HEK293 (cell line): ENCODE results near the gene PSMD9.
A peak's percentile ranks its signal among the peaks of the same experiment; 100 is the strongest.

Source experiments
- KLF10 ChIP-seq: fragments of 450-650 bp; IDR thresholded peaks from 2 replicates; pipeline ENCODE4 v1.5.1; 2018; ENCODE audit warnings: missing biosample characterization, mild to moderate bottlenecking, missing genetic modification characterization
- KLF8 ChIP-seq: fragments of 450-650 bp; formaldehyde crosslinking; IDR thresholded peaks from 2 replicates; pipeline ENCODE4 v1.5.1; 2016; ENCODE audit warnings: missing biosample characterization, missing genetic modification characterization
- MYNN ChIP-seq: fragments of 450-650 bp; formaldehyde crosslinking; IDR thresholded peaks from 2 replicates; pipeline ENCODE4 v1.5.1; 2016; ENCODE audit warnings: missing biosample characterization, missing genetic modification characterization, borderline replicate concordance
- PRDM1 ChIP-seq: fragments of 450-650 bp; formaldehyde crosslinking; IDR thresholded peaks from 2 replicates; pipeline ENCODE4; 2016; ENCODE audit warnings: missing biosample characterization, missing genetic modification characterization
- PRDM4 ChIP-seq: fragments of 450-650 bp; formaldehyde crosslinking; IDR thresholded peaks from 2 replicates; pipeline ENCODE4 v1.5.1; 2017; ENCODE audit warnings: missing biosample characterization, missing genetic modification characterization
- SETDB1 ChIP-seq: IDR thresholded peaks from one replicate; pipeline ENCODE4 v1.6.1; 2017; ENCODE audit warnings: mild to moderate bottlenecking, low read length, moderate library complexity, mixed read lengths; ENCODE audit not compliant: insufficient read length
- SP3 ChIP-seq: fragments of 450-650 bp; formaldehyde crosslinking; IDR thresholded peaks from 2 replicates; pipeline ENCODE4 v1.5.1; 2016; ENCODE audit warnings: missing biosample characterization, missing genetic modification characterization
- SP7 ChIP-seq: fragments of 450-650 bp; formaldehyde crosslinking; IDR thresholded peaks from 2 replicates; pipeline ENCODE4 v1.5.1; 2016; ENCODE audit warnings: missing biosample characterization, missing genetic modification characterization
- YY2 ChIP-seq: fragments of 450-650 bp; formaldehyde crosslinking; IDR thresholded peaks from 2 replicates; pipeline ENCODE4 v1.5.1; 2016; ENCODE audit warnings: missing biosample characterization, missing genetic modification characterization
- ZBTB10 ChIP-seq: fragments of 450-650 bp; formaldehyde crosslinking; IDR thresholded peaks from 2 replicates; pipeline ENCODE4 v1.5.1; 2016; ENCODE audit warnings: missing biosample characterization, missing genetic modification characterization
- ZBTB8A ChIP-seq: fragments of 450-650 bp; formaldehyde crosslinking; IDR thresholded peaks from 2 replicates; pipeline ENCODE4 v1.5.1; 2016; ENCODE audit warnings: missing biosample characterization, missing genetic modification characterization
- ZFP69B ChIP-seq: fragments of 450-650 bp; formaldehyde crosslinking; IDR thresholded peaks from 2 replicates; pipeline ENCODE4 v1.5.1; 2016; ENCODE audit warnings: missing biosample characterization, missing genetic modification characterization
- ZNF114 ChIP-seq: fragments of 450-650 bp; formaldehyde crosslinking; IDR thresholded peaks from 2 replicates; pipeline ENCODE4 v1.5.0; 2017; ENCODE audit warnings: missing biosample characterization, missing genetic modification characterization
- ZNF155 ChIP-seq: fragments of 450-650 bp; formaldehyde crosslinking; IDR thresholded peaks from 2 replicates; pipeline ENCODE4 v1.5.1; 2016; ENCODE audit warnings: missing biosample characterization, missing genetic modification characterization
- ZNF24 ChIP-seq: fragments of 450-650 bp; formaldehyde crosslinking; IDR thresholded peaks from 2 replicates; pipeline ENCODE4 v1.5.1; 2016; ENCODE audit warnings: missing biosample characterization, missing genetic modification characterization
- ZNF366 ChIP-seq: fragments of 450-650 bp; formaldehyde crosslinking; conservative IDR thresholded peaks from 2 replicates; pipeline ENCODE4 v1.5.1; 2016; ENCODE audit warnings: missing biosample characterization, missing genetic modification characterization
- ZNF488 ChIP-seq: fragments of 450-650 bp; formaldehyde crosslinking; IDR thresholded peaks from 2 replicates; pipeline ENCODE4 v1.5.1; 2016; ENCODE audit warnings: missing biosample characterization, missing genetic modification characterization
- ZNF501 ChIP-seq: fragments of 450-650 bp; formaldehyde crosslinking; IDR thresholded peaks from 2 replicates; pipeline ENCODE4 v1.5.1; 2016; ENCODE audit warnings: missing biosample characterization, missing genetic modification characterization
- ZNF561 ChIP-seq: fragments of 450-650 bp; IDR thresholded peaks from 2 replicates; pipeline ENCODE4 v1.5.1; 2018; ENCODE audit warnings: missing biosample characterization, missing genetic modification characterization, borderline replicate concordance
- ZNF677 ChIP-seq: fragments of 450-650 bp; IDR thresholded peaks from 2 replicates; pipeline ENCODE4 v1.5.0; 2018; ENCODE audit warnings: missing biosample characterization, mild to moderate bottlenecking, missing genetic modification characterization, moderate library complexity
- ZNF707 ChIP-seq: fragments of 450-650 bp; formaldehyde crosslinking; IDR thresholded peaks from 2 replicates; pipeline ENCODE4 v1.5.1; 2016; ENCODE audit warnings: missing biosample characterization, missing genetic modification characterization
- ZNF791 ChIP-seq: fragments of 450-650 bp; formaldehyde crosslinking; IDR thresholded peaks from 2 replicates; pipeline ENCODE4 v1.5.1; 2016; ENCODE audit warnings: missing biosample characterization, missing genetic modification characterization
- ZNF830 ChIP-seq: fragments of 450-650 bp; IDR thresholded peaks from 2 replicates; pipeline ENCODE4 v1.5.0; 2018; ENCODE audit warnings: missing biosample characterization, missing genetic modification characterization, low read depth, mild to moderate bottlenecking, moderate library complexity
- TF ChIP-seq, protein P1 (sequence below): fragments of 450-650 bp; formaldehyde crosslinking; IDR thresholded peaks from 2 replicates; pipeline ENCODE4 v1.5.1; 2016; ENCODE audit warnings: missing biosample characterization, missing genetic modification characterization
- TF ChIP-seq, protein P2 (sequence below): fragments of 450-650 bp; formaldehyde crosslinking; conservative IDR thresholded peaks from 2 replicates; pipeline ENCODE4 v1.5.1; 2016; ENCODE audit warnings: low read depth, missing biosample characterization, missing genetic modification characterization

Gene PSMD9

GRCh38 chr12:121888478-121889273 is at the start of gene PSMD9 (continued):
- TF ChIP-seq SP3 (tag by site-specific recombination): peak; percentile 98
- no peak for TF ChIP-seq ZNF488 (tag by site-specific recombination)
- peak; percentile 97 for TF ChIP-seq ZBTB8A
- peak; percentile 84 for TF ChIP-seq YY2
- TF ChIP-seq ZNF791 (tag by site-specific recombination): no peak
- TF ChIP-seq PRDM4 (tag by site-specific recombination): no peak
- TF ChIP-seq, protein P1, sequence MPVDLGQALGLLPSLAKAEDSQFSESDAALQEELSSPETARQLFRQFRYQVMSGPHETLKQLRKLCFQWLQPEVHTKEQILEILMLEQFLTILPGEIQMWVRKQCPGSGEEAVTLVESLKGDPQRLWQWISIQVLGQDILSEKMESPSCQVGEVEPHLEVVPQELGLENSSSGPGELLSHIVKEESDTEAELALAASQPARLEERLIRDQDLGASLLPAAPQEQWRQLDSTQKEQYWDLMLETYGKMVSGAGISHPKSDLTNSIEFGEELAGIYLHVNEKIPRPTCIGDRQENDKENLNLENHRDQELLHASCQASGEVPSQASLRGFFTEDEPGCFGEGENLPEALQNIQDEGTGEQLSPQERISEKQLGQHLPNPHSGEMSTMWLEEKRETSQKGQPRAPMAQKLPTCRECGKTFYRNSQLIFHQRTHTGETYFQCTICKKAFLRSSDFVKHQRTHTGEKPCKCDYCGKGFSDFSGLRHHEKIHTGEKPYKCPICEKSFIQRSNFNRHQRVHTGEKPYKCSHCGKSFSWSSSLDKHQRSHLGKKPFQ (tag by site-specific recombination): peak; percentile 89; the same call in 1 of the 2 replicates
- TF ChIP-seq ZFP69B (tag by site-specific recombination): 0 out of 2 replicates have a peak, but pooled peaks have one; percentile 49
- TF ChIP-seq KLF10 (tag by site-specific recombination): peak; percentile 64
- no peak for TF ChIP-seq ZNF155 (tag by site-specific recombination)
- no peak for TF ChIP-seq ZNF677 (tag by site-specific recombination)
- peak; percentile 84 for TF ChIP-seq SETDB1
- peak; percentile 76 for TF ChIP-seq ZNF366
- TF ChIP-seq KLF8 (tag by site-specific recombination): peak; percentile 100
- TF ChIP-seq MYNN (tag by site-specific recombination): peak; percentile 15; the same call in 1 of the 2 replicates
- TF ChIP-seq, protein P2, sequence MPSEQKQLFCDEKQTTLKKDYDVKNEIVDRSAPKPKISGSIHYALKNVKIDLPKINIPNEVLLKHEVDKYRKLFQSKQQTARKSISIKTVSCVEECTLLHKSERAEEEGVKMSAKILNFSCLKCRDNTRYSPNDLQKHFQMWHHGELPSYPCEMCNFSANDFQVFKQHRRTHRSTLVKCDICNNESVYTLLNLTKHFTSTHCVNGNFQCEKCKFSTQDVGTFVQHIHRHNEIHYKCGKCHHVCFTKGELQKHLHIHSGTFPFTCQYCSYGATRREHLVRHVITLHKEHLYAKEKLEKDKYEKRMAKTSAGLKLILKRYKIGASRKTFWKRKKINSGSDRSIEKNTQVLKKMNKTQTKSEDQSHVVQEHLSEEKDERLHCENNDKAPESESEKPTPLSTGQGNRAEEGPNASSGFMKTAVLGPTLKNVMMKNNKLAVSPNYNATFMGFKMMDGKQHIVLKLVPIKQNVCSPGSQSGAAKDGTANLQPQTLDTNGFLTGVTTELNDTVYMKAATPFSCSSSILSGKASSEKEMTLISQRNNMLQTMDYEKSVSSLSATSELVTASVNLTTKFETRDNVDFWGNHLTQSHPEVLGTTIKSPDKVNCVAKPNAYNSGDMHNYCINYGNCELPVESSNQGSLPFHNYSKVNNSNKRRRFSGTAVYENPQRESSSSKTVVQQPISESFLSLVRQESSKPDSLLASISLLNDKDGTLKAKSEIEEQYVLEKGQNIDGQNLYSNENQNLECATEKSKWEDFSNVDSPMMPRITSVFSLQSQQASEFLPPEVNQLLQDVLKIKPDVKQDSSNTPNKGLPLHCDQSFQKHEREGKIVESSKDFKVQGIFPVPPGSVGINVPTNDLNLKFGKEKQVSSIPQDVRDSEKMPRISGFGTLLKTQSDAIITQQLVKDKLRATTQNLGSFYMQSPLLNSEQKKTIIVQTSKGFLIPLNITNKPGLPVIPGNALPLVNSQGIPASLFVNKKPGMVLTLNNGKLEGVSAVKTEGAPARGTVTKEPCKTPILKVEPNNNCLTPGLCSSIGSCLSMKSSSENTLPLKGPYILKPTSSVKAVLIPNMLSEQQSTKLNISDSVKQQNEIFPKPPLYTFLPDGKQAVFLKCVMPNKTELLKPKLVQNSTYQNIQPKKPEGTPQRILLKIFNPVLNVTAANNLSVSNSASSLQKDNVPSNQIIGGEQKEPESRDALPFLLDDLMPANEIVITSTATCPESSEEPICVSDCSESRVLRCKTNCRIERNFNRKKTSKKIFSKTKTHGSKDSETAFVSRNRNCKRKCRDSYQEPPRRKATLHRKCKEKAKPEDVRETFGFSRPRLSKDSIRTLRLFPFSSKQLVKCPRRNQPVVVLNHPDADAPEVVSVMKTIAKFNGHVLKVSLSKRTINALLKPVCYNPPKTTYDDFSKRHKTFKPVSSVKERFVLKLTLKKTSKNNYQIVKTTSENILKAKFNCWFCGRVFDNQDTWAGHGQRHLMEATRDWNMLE (tag by site-specific recombination): peak; percentile 100
- no peak for TF ChIP-seq ZNF114
- peak; percentile 99 for TF ChIP-seq ZBTB10 (tag by site-specific recombination)
- peak; percentile 90 for TF ChIP-seq SP7 (tag by site-specific recombination)
- TF ChIP-seq ZNF501 (tag by site-specific recombination): peak; percentile 87
- no peak for TF ChIP-seq PRDM1 (tag by site-specific recombination)
- TF ChIP-seq ZNF830: no peak
- TF ChIP-seq ZNF707 (tag by site-specific recombination): peak; percentile 49; the same call in 1 of the 2 replicates
- 0 out of 2 replicates have a peak, but pooled peaks have one; percentile 82 for TF ChIP-seq ZNF561 (tag by site-specific recombination)
- peak; percentile 98 for TF ChIP-seq ZNF24 (tag by site-specific recombination)
